Natural killer cell (primary cell): Measurements from ENCODE around the gene ZNF660. TPM values are rescaled to one million over a fixed set of nuclear protein-coding genes. Genes with fewer than 3 reads are reported as not detected.
"Not testable (repeated sequence)": the region's sequence is repeated elsewhere in the genome, so short reads cannot be mapped to it uniquely, and the experiment has no call there.

ENCODE experiments used
- ATAC-seq, 3 donors: fragments of 150-1000 bp in 2 of 3; fragments of 200-7000 bp in 1 of 3; cut with Tn5 transposase; 1 replicate in 1 of 3; 2 replicates in 2 of 3; pipeline ENCODE4 v1.10.0; 2021; ENCODE audit warnings: mild to moderate bottlenecking in 2 of 3, moderate library complexity in 2 of 3
- DNase-seq, 2 donors: peaks; one replicate each; pipeline versions ENCODE4 v3.0.0 to v3.0.0-alpha.2; 2013 to 2021; ENCODE audit warnings: mixed read lengths in 1 of 2
- H3K27ac ChIP-seq: one replicate; pipeline ENCODE4 v1.5.1; 2013; ENCODE audit warnings: mild to moderate bottlenecking, low read length
- H3K27me3 ChIP-seq: one replicate; pipeline ENCODE4 v1.6.1; 2013; ENCODE audit warnings: low read length; ENCODE audit not compliant: control insufficient read depth, insufficient read depth
- H3K36me3 ChIP-seq: one replicate; pipeline ENCODE4 v1.6.1; 2013; ENCODE audit warnings: low read length; ENCODE audit not compliant: control insufficient read depth, insufficient read depth
- H3K4me1 ChIP-seq: one replicate; pipeline ENCODE4 v1.6.1; 2013; ENCODE audit warnings: low read length; ENCODE audit not compliant: control insufficient read depth, insufficient read depth
- H3K4me3 ChIP-seq: one replicate; pipeline ENCODE4 v1.5.1; 2013; ENCODE audit warnings: low read length
- H3K9me3 ChIP-seq: one replicate; pipeline ENCODE4 v1.6.1; 2013; ENCODE audit warnings: low read length; ENCODE audit not compliant: control insufficient read depth, insufficient read depth
- H3K27ac Mint-ChIP-seq, 2 donors: one replicate each; pipeline ENCODE4 v1.8.0; 2022; ENCODE audit warnings: mild to moderate bottlenecking in 2 of 2, mixed read lengths in 2 of 2, moderate library complexity in 1 of 2
- H3K27me3 Mint-ChIP-seq, 2 donors: one replicate each; pipeline ENCODE4 v1.8.0; 2022; ENCODE audit warnings: low read depth in 2 of 2, mixed read lengths in 2 of 2
- H3K36me3 Mint-ChIP-seq: one replicate; pipeline ENCODE4 v1.8.0; 2022; ENCODE audit warnings: mixed read lengths
- H3K4me1 Mint-ChIP-seq, 2 donors: one replicate each; pipeline ENCODE4 v1.8.0; 2022; ENCODE audit warnings: mixed read lengths in 2 of 2
- H3K4me3 Mint-ChIP-seq: one replicate; pipeline ENCODE4 v1.8.0; 2022; ENCODE audit warnings: mild to moderate bottlenecking, moderate library complexity, mixed read lengths
- H3K9me3 Mint-ChIP-seq, 2 donors: one replicate each; pipeline ENCODE4 v1.8.0; 2022; ENCODE audit warnings: mixed read lengths in 2 of 2
- WGBS: methylation state at CpG from one replicate; pipeline ENCODE4 v1.1.7; 2013; ENCODE audit warnings: missing lambda C conversion rate; ENCODE audit not compliant: insufficient coverage; 5-methylcytosine and 5-hydroxymethylcytosine counted together
- intact Hi-C: fragments of 100-400 bp; cut with micrococcal nuclease; formaldehyde crosslinking; loops from one replicate; pipeline ENCODE4 v1.14.2; 2022
- total RNA-seq, 4 donors: library from RNA; stranded (reverse); fragments of 120-200 nt in 1 of 4; gene quantifications; one replicate each; pipeline versions ENCODE4 v1.2.3 to v1.2.4, GENCODE V29; 2013 to 2022
- TF ChIP-seq, protein P1 (sequence below): fragments of 200-600 bp; IDR thresholded peaks from one replicate; pipeline ENCODE4 v1.8.0; 2022; ENCODE audit warnings: antibody characterized with exemption

ZNF660 gene
- total RNA-seq, 3 donors from 2014 or later (not counting 1 experiment from before 2014, with no cell fraction given) = 4.6 to 7.7 (median 7.3) TPM

DNA sequence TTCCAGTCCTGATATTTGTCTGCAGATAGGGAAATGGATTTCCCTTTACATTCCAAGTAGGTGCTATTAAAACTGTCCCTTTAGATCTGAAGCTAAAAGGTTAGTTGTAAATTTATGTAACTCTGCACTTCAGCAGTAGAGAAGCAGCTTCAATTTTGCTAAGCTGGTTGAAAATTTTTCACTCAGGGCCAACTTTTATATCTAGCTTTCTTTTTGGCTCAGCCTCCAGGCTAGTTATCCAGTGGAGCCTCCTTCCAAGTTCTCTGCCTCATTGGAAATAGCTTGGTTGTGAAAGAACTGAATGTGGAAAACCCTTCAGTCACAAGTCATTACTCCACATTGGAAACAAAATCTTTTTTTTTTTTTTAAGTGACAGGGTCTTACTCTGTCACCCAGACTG lies 8.2 kb upstream of the ZNF660 start:
- Mint-ChIP-seq H3K27me3 (no peaks in the 10 kb centered on the region), H3K27ac (no peak overlapping the region), H3K4me1 (no peaks in the 10 kb centered on the region), H3K4me3 (no peak overlapping the region), H3K36me3 (peaks cover 14% of the 10 kb centered on the region), H3K9me3 (peaks cover 5 to 16% of the 10 kb centered on the region in 2 donors)
- no peaks in the 10 kb centered on the region for H3K4me1 ChIP-seq
- no peaks in the 10 kb centered on the region for H3K36me3 ChIP-seq
- H3K9me3 ChIP-seq = peaks cover 24% of the 10 kb centered on the region
- H3K27me3 ChIP-seq = no peaks in the 10 kb centered on the region
- no peak overlapping the region for H3K4me3 ChIP-seq
- TF ChIP-seq, protein P1, sequence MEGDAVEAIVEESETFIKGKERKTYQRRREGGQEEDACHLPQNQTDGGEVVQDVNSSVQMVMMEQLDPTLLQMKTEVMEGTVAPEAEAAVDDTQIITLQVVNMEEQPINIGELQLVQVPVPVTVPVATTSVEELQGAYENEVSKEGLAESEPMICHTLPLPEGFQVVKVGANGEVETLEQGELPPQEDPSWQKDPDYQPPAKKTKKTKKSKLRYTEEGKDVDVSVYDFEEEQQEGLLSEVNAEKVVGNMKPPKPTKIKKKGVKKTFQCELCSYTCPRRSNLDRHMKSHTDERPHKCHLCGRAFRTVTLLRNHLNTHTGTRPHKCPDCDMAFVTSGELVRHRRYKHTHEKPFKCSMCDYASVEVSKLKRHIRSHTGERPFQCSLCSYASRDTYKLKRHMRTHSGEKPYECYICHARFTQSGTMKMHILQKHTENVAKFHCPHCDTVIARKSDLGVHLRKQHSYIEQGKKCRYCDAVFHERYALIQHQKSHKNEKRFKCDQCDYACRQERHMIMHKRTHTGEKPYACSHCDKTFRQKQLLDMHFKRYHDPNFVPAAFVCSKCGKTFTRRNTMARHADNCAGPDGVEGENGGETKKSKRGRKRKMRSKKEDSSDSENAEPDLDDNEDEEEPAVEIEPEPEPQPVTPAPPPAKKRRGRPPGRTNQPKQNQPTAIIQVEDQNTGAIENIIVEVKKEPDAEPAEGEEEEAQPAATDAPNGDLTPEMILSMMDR = no peak
- no peak for ATAC-seq
- no peak overlapping the region for H3K27ac ChIP-seq
- intact Hi-C loops = no loop called here
- no peak for DNase-seq

DNA sequence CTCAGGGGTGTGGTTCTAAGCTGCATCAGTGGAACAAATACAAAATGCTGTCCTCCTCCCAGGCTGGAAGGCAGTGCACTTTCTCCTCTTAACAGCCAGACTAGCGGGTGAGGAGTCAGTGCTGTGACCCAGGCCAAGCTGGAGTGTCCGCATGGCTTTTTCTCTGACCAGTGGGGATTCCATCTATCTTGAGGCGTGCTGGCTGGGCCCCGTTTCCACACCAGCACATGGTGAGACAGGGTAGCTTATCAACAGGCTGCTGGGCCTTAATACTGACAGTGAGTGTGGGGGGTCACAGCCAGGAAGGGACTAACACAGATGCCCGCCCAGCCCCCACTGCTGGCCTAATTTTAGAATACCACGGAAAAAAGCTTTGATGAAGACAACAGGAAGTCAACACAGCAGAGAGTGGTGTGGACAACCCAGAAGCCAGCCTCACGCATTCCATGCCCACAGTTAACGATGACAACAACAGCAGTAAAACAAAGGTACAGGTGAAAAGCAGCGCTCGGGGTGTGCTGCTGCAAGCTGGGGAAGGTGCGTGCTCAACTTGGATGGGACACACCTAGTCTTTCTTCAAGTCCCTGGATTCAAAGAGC lies 7.3 kb upstream of the ZNF660 start:
- ATAC-seq = peak in 1 of 3 donors; percentile 40
- intact Hi-C loops, H3K4me1 Mint-ChIP-seq, H3K4me3 Mint-ChIP-seq, H3K9me3 Mint-ChIP-seq, H3K36me3 Mint-ChIP-seq, H3K4me1 ChIP-seq, H3K27ac ChIP-seq, DNase-seq, H3K36me3 ChIP-seq, H3K27ac Mint-ChIP-seq, H3K4me3 ChIP-seq, H3K27me3 Mint-ChIP-seq, H3K27me3 ChIP-seq: not testable (repeated sequence)
- 88% methylated on average over 11 of the region's 11 CpGs for WGBS
- H3K9me3 ChIP-seq = peaks cover 19% of the 10 kb centered on the region

DNA sequence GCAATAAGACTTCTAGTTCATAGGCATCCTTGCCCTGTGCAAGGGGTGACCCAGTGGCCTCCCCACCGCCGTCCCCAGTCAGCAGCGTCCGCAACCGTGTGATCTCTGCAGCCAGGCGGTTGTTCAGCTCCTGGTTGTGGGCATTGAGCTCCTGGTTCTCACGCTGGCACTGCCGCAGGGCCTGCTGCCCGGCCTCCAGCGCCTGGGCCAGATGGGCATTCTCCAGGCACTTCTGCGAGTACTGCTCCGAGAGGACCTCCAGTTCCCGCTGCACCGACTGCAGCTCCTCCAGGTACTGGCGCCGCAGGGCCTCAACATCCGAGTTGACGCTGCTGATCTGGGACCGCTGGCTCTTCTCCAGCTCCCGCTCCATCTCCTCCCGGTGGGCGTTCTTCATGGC lies 6.4 kb upstream of the ZNF660 start:
- ATAC-seq = peak in 1 of 3 donors; percentile 34
- not testable (repeated sequence) for H3K36me3 ChIP-seq

DNA sequence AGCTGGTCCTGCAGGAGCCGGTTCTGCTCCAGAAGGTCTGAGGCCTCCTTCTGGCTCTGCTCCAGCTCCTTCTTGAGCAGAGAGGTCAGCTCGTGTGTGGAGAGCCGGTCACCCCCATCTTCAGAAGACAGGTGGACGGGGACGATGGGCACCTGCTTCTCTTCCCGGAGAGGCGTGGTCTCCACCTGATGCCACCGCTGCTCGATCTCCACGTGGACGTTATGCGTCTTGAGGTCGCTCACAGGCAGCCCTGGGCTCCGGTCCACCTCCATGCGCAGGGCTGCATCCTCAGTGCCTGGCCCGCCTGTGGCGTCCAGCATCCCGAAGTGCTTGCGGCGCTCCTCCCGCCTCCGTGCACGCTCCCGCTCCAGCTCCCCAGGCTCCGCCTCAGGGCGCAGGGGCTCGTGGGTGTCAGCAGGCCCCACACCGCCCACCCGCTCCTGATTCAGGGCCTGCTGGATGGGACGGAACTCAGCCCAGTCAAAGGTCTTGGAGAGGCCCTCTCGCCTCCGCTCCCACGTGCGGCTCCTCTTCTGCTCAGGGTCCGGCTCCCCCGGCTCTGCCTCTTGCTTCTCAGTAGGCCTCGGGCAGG lies 5.7 kb upstream of the ZNF660 start:
- H3K27ac Mint-ChIP-seq, H3K4me1 ChIP-seq, H3K27ac ChIP-seq, H3K4me3 Mint-ChIP-seq, H3K4me3 ChIP-seq, DNase-seq, H3K36me3 ChIP-seq, H3K36me3 Mint-ChIP-seq, H3K27me3 Mint-ChIP-seq, H3K9me3 Mint-ChIP-seq, H3K4me1 Mint-ChIP-seq, intact Hi-C loops, ATAC-seq, H3K27me3 ChIP-seq: not testable (repeated sequence)
- H3K9me3 ChIP-seq = peaks cover 16% of the 10 kb centered on the region
- 97% methylated on average over 37 of the region's 37 CpGs for WGBS

More for the DNA sequence above, 6.4 kb upstream of the ZNF660 start:
- H3K27ac Mint-ChIP-seq, H3K9me3 Mint-ChIP-seq, H3K4me3 ChIP-seq, H3K4me1 Mint-ChIP-seq, DNase-seq, H3K36me3 Mint-ChIP-seq, H3K27me3 ChIP-seq, H3K27me3 Mint-ChIP-seq, intact Hi-C loops, H3K4me3 Mint-ChIP-seq, H3K27ac ChIP-seq, H3K4me1 ChIP-seq: not testable (repeated sequence)
- 99% methylated on average over 22 of the region's 22 CpGs for WGBS
- H3K9me3 ChIP-seq = peaks cover 16% of the 10 kb centered on the region

DNA sequence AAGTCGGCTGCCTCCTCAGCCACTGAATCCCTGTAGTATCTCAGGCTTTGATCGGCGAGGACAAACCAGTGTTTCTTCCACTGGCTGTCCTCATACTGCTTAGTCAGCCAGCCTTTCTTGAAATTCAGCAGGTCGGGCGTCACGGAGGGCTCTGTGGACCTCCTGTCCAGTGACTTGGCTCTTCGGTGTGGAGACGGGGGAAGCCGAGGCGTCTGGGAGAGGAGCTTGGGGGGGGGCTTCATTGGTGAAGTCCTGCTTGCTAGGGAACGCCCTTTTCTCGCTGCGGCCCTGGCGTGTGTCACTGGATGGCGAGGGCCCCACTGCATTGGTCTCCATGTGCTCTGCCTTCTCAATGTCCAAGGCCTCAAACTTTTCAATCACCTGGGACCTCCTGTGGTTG lies 5.0 kb upstream of the ZNF660 start:
- not testable (repeated sequence) for H3K36me3 Mint-ChIP-seq

DNA sequence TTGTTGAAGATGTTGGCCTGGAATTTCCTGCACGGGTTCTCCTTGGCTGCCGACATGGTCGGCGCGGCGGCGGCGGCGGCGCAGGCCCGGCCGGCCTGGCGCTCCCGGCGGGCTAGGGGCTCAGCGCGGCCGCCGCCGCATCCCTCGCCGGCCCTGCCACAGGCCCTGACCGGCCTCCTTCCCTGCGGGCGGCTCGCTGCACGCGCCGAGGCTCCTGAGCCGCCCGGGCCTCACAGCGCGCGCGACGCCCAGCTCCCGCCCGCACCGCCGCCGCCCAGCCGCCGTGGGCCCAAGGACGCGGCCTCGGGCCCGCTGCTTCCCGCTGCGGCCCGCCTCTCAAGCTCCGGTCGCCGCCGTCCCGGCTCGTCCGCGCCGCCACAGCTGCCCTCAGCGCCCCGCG lies 3.8 kb upstream of the ZNF660 start:
- H3K27ac ChIP-seq, H3K9me3 ChIP-seq, H3K9me3 Mint-ChIP-seq, intact Hi-C loops, H3K36me3 ChIP-seq, H3K4me3 Mint-ChIP-seq, DNase-seq, H3K27me3 ChIP-seq, H3K27ac Mint-ChIP-seq, H3K4me3 ChIP-seq, H3K27me3 Mint-ChIP-seq, H3K36me3 Mint-ChIP-seq, ATAC-seq: not testable (repeated sequence)
- peaks cover 21 to 22% of the 10 kb centered on the region in 2 donors for H3K4me1 Mint-ChIP-seq
- H3K4me1 ChIP-seq = peaks cover 13% of the 10 kb centered on the region
- WGBS = 68% methylated on average over 62 of the region's 62 CpGs

More for the DNA sequence above, 5.0 kb upstream of the ZNF660 start:
- H3K27me3 ChIP-seq, H3K4me1 ChIP-seq, H3K27me3 Mint-ChIP-seq, H3K4me3 Mint-ChIP-seq, DNase-seq, ATAC-seq, H3K27ac Mint-ChIP-seq, H3K4me3 ChIP-seq, H3K27ac ChIP-seq, intact Hi-C loops, H3K9me3 Mint-ChIP-seq, H3K36me3 ChIP-seq: not testable (repeated sequence)
- H3K4me1 Mint-ChIP-seq = peaks cover 8 to 12% of the 10 kb centered on the region in 2 donors
- WGBS = 98% methylated on average over 15 of the region's 15 CpGs
- H3K9me3 ChIP-seq = peaks cover 12% of the 10 kb centered on the region
